ENCODE data around the gene SBNO2. TPM values are rescaled to one million over a fixed set of nuclear protein-coding genes. Genes with fewer than 3 reads are reported as not detected.

SBNO2 gene
- total RNA-seq, 1 donor from 2014 or later, result 120 TPM

- peaks cover 0 to 3% of the 10 kb centered on the region in 2 donors for H3K4me1 ChIP-seq
- TF ChIP-seq CTCF (IDR thresholded peaks at IDR 0.05), result no peak
- no peaks in the 10 kb centered on the region for H3K9me3 ChIP-seq
- no peak for DNase-seq (ENCODE audit: low spot score in 2 of 2)
- H3K27me3 ChIP-seq, result no peaks in the 10 kb centered on the region
- H3K27ac ChIP-seq, result no peak overlapping the region
- no peak overlapping the region for H3K4me3 ChIP-seq
- H3K36me3 ChIP-seq, result peaks cover 28 to 49% of the 10 kb centered on the region in 2 donors
- intact Hi-C loops (cut with DNase I), result no loop called here
Observed at GRCh38 chr19:1086613-1087012, 87.5 kb downstream of the SBNO2 start.

GRCh38 chr19:1085676-1086442, 88.2 kb downstream of the SBNO2 start:
- Histone ChIP-seq H3K27me3 (no peaks in the 10 kb centered on the region), H3K4me3 (no peak overlapping the region), H3K9me3 (no peaks in the 10 kb centered on the region), H3K4me1 (peaks cover 0 to 3% of the 10 kb centered on the region in 2 donors), H3K27ac (no peak overlapping the region), H3K36me3 (peaks cover 20 to 41% of the 10 kb centered on the region in 2 donors)
- intact Hi-C loops (cut with DNase I), result no loop called here
- no peak for TF ChIP-seq CTCF (IDR thresholded peaks at IDR 0.05)
- DNase-seq (ENCODE audit: low spot score in 2 of 2), result no peak

- intact Hi-C loops (cut with DNase I), result no loop called here
- Histone ChIP-seq H3K4me1 (peaks cover 0 to 3% of the 10 kb centered on the region in 2 donors), H3K27me3 (no peaks in the 10 kb centered on the region), H3K9me3 (no peaks in the 10 kb centered on the region), H3K36me3 (peaks cover 13 to 36% of the 10 kb centered on the region in 2 donors), H3K27ac (no peak overlapping the region), H3K4me3 (no peak overlapping the region)
- TF ChIP-seq CTCF (IDR thresholded peaks at IDR 0.05), result no peak
- DNase-seq (ENCODE audit: low spot score in 2 of 2), result no peak
Observed at GRCh38 chr19:1085053-1085658, 88.9 kb downstream of the SBNO2 start.

GRCh38 chr19:1084024-1084868, 89.8 kb downstream of the SBNO2 start:
- peaks cover 0 to under 1% of the 10 kb centered on the region in 2 donors for H3K4me1 ChIP-seq
- no peak overlapping the region for H3K4me3 ChIP-seq

More at GRCh38 chr19:1084024-1084868, 89.8 kb downstream of the SBNO2 start:
- no peak for TF ChIP-seq CTCF (IDR thresholded peaks at IDR 0.05)
- peaks cover 7 to 28% of the 10 kb centered on the region in 2 donors for H3K36me3 ChIP-seq
- H3K27ac ChIP-seq, result no peak overlapping the region
- DNase-seq (ENCODE audit: low spot score in 2 of 2), result no peak
- H3K9me3 ChIP-seq, result no peaks in the 10 kb centered on the region
- no peaks in the 10 kb centered on the region for H3K27me3 ChIP-seq
- intact Hi-C loops (cut with DNase I), result no loop called here
